Measurements from ENCODE around the gene IGF1R.

The IGF1R gene

DNA sequence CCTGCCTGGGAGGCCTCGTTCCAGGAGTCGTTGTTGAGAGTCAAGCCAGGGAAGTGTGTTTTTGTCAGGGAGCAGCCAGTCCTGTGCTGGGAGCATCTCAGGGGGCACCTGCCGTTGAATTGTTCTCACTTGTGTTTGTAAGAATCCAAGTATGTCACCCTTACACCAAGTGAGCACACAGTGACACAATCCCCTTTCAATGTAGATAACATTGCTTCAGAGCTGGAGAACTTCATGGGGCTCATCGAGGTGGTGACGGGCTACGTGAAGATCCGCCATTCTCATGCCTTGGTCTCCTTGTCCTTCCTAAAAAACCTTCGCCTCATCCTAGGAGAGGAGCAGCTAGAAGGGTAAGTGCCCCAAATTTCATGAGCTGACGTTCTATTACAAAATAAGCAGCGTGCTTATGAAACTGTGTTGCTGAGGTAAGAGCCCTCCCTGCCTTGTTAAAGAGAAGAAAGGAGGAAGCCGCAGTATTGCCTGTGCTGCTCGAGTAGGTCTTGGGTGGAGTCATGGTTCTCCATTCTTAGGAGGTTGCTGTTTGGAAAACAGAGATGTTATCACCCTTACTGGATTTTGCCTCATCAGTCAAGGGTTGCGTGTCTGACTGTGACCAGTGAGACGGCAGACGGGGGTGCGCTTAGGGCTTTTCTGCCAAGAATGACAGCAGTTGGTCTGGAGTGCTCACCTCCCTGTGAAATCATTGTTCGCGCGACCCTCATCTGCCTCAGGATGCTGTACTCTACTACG lies 251.1 kb downstream of the IGF1R start:
- Histone ChIP-seq H3K27ac (ENCODE audit: low read depth, low read length) (no peak overlapping the region), H3K27me3 (ENCODE audit: low read length) (no peaks in the 10 kb centered on the region), H2AFZ (ENCODE audit: low read depth, low read length, severe bottlenecking) (no peak overlapping the region), H3K36me3 (ENCODE audit: low read length) (no peaks in the 10 kb centered on the region), H3K79me2 (ENCODE audit: insufficient read depth, low read length) (no peaks in the 10 kb centered on the region), H3K4me3 (ENCODE audit: insufficient read depth, low read length, poor library complexity, severe bottlenecking) (no peak overlapping the region), H3K9me2 (replicated peaks; ENCODE audit: insufficient read depth, low read length) (no peaks in the 10 kb centered on the region), H3F3A (ENCODE audit: insufficient read depth) (no peaks in the 10 kb centered on the region), H3K9me3 (ENCODE audit: insufficient read depth, low read length) (no peaks in the 10 kb centered on the region), H3K9ac (ENCODE audit: low read length) (no peak overlapping the region), H3K4me2 (ENCODE audit: low read depth, low read length, poor library complexity, severe bottlenecking) (no peak overlapping the region), H4K20me1 (ENCODE audit: low read depth, low read length) (no peaks in the 10 kb centered on the region)
- TF ChIP-seq, protein P1, sequence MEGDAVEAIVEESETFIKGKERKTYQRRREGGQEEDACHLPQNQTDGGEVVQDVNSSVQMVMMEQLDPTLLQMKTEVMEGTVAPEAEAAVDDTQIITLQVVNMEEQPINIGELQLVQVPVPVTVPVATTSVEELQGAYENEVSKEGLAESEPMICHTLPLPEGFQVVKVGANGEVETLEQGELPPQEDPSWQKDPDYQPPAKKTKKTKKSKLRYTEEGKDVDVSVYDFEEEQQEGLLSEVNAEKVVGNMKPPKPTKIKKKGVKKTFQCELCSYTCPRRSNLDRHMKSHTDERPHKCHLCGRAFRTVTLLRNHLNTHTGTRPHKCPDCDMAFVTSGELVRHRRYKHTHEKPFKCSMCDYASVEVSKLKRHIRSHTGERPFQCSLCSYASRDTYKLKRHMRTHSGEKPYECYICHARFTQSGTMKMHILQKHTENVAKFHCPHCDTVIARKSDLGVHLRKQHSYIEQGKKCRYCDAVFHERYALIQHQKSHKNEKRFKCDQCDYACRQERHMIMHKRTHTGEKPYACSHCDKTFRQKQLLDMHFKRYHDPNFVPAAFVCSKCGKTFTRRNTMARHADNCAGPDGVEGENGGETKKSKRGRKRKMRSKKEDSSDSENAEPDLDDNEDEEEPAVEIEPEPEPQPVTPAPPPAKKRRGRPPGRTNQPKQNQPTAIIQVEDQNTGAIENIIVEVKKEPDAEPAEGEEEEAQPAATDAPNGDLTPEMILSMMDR (IDR thresholded peaks at IDR 0.05; ENCODE audit: insufficient read depth, low read length, poor library complexity, severe bottlenecking), result no peak
- TF ChIP-seq EZH2phosphoT487 (conservative IDR thresholded peaks at IDR 0.05; ENCODE audit: low read length), result no peak

DNA sequence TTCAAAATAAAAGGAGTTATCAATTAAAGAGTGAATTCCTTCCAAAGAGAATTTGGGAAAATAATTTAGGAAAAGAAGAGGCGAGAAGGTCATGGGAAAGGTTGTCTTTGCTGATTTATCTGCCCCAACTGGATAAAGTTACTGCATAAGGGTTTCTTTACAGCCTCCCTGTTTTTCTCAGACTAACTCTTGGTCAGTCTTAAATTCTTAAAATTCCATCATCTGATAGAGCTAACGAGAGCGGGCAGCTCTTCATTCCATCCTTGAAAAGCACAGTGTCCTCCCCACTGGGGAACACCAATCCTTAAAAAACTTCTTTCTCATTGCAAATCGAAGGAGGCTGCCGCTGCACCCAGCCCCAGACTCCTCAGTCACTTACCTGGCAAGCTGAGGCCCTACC lies 252.0 kb downstream of the IGF1R start:
- no peak for TF ChIP-seq EZH2phosphoT487 (conservative IDR thresholded peaks at IDR 0.05; ENCODE audit: low read length)
- TF ChIP-seq, protein P1 (IDR thresholded peaks at IDR 0.05; ENCODE audit: insufficient read depth, low read length, poor library complexity, severe bottlenecking), result no peak
- Histone ChIP-seq H3K4me2 (ENCODE audit: low read depth, low read length, poor library complexity, severe bottlenecking) (no peak overlapping the region), H2AFZ (ENCODE audit: low read depth, low read length, severe bottlenecking) (no peak overlapping the region), H3K79me2 (ENCODE audit: insufficient read depth, low read length) (no peaks in the 10 kb centered on the region), H3K9me2 (replicated peaks; ENCODE audit: insufficient read depth, low read length) (no peaks in the 10 kb centered on the region), H3K9me3 (ENCODE audit: insufficient read depth, low read length) (no peaks in the 10 kb centered on the region), H3K27me3 (ENCODE audit: low read length) (no peaks in the 10 kb centered on the region), H3K9ac (ENCODE audit: low read length) (no peak overlapping the region), H3F3A (ENCODE audit: insufficient read depth) (no peaks in the 10 kb centered on the region), H3K4me3 (ENCODE audit: insufficient read depth, low read length, poor library complexity, severe bottlenecking) (no peak overlapping the region), H3K27ac (ENCODE audit: low read depth, low read length) (no peak overlapping the region), H4K20me1 (ENCODE audit: low read depth, low read length) (no peaks in the 10 kb centered on the region), H3K36me3 (ENCODE audit: low read length) (no peaks in the 10 kb centered on the region)

DNA sequence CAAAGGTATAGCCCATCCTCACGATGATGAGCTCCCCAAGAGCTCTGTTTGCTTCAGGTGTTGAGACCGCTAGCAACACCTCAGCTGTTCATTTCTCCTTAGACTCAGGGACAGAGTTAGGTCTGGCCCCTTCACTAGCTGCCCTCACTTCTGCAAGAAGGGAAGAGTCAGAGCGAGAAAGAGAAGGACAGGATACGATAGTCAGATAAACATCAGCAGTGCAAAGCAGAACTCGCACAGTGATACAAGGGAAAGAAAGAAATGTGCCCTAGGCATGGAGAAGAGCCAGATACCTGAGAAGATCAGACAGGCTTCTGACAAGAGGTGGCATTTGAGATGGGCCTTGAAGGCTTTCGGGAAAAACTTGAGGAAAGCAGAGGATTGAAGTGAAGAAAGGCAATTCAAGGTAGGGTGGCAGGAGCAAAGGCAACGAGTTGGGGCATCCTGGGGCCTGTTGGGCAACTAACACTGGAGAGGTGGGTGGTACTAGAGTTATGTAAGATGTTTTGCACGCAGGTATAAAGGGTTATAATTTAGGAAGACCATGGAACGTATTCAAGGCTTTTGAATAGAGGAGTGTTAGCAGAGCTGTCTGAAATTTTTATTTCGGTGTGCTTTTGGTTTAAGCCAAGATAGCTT lies 253.2 kb downstream of the IGF1R start:
- no peak for TF ChIP-seq EZH2phosphoT487 (conservative IDR thresholded peaks at IDR 0.05; ENCODE audit: low read length)
- TF ChIP-seq, protein P1 (IDR thresholded peaks at IDR 0.05; ENCODE audit: insufficient read depth, low read length, poor library complexity, severe bottlenecking), result no peak
- Histone ChIP-seq H3F3A (ENCODE audit: insufficient read depth) (no peaks in the 10 kb centered on the region), H3K79me2 (ENCODE audit: insufficient read depth, low read length) (no peaks in the 10 kb centered on the region), H4K20me1 (ENCODE audit: low read depth, low read length) (no peaks in the 10 kb centered on the region), H3K27ac (ENCODE audit: low read depth, low read length) (no peak overlapping the region), H3K9me2 (replicated peaks; ENCODE audit: insufficient read depth, low read length) (no peaks in the 10 kb centered on the region), H3K36me3 (ENCODE audit: low read length) (no peaks in the 10 kb centered on the region), H3K4me3 (ENCODE audit: insufficient read depth, low read length, poor library complexity, severe bottlenecking) (no peak overlapping the region), H3K27me3 (ENCODE audit: low read length) (no peaks in the 10 kb centered on the region), H3K9me3 (ENCODE audit: insufficient read depth, low read length) (no peaks in the 10 kb centered on the region), H3K4me2 (ENCODE audit: low read depth, low read length, poor library complexity, severe bottlenecking) (no peak overlapping the region), H3K9ac (ENCODE audit: low read length) (no peak overlapping the region), H2AFZ (ENCODE audit: low read depth, low read length, severe bottlenecking) (no peak overlapping the region)
